ENCODE data around the gene AHCTF1. TPM values are rescaled to one million over a fixed set of nuclear protein-coding genes. Genes with fewer than 3 reads are reported as not detected.

Gene AHCTF1
- total and polyA plus RNA-seq, 2 donors (not counting 3 experiments of a cell fraction or from before 2014, with no cell fraction given): 5.5 to 32.1 TPM

- intact Hi-C loops (cut with micrococcal nuclease) (loop anchor here (1.0 to 5.0 kb wide), 4 partner anchors 53 to 425 kb away; partner anchors contain the start of genes ZNF496 and ZNF670), dilution Hi-C loops (cut with MboI; ENCODE audit: extremely low pct_ligation_motif_present, low sequenced_read_pairs) (no loop called here)
- CTCF ChIA-PET: interaction anchor here (0.7 to 2.7 kb wide), 12 partner anchors 9 to 467 kb away, joined by 3 to 27 read pairs (median 4); partner anchors contain the start of gene ZNF670
- H3K9ac ChIP-seq (replicated peaks; ENCODE audit: extremely low read depth, insufficient read depth, low read length): no peak overlapping the region
- no peaks in the 10 kb centered on the region for H3K9me1 ChIP-seq (replicated peaks; ENCODE audit: control insufficient read depth, extremely low read depth, insufficient read depth, low read length)
- peaks cover under 1% of the 10 kb centered on the region for H4K20me1 ChIP-seq (replicated peaks; ENCODE audit: control insufficient read depth, extremely low read depth, insufficient read depth, low read length)
- no peaks in the 10 kb centered on the region for H3K27me3 ChIP-seq (ENCODE audit: control insufficient read depth in 2 of 2, insufficient read depth in 2 of 2, low read length in 2 of 2)
- DNase-seq (ENCODE audit: low read depth, low spot score): no peak
- TF ChIP-seq, protein P1, sequence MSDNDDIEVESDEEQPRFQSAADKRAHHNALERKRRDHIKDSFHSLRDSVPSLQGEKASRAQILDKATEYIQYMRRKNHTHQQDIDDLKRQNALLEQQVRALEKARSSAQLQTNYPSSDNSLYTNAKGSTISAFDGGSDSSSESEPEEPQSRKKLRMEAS (IDR thresholded peaks at IDR 0.05; ENCODE audit: insufficient read depth, insufficient read length): no peak
- TF ChIP-seq POLR2A (IDR thresholded peaks at IDR 0.05; ENCODE audit: low read depth, low read length) (no peak), POLR2AphosphoS5 (IDR thresholded peaks at IDR 0.05; ENCODE audit: insufficient read depth, low read depth, low read length) (no peak), JUN (IDR thresholded peaks at IDR 0.05; ENCODE audit: borderline replicate concordance, insufficient read depth, insufficient read length, low read depth) (no peak), EZH2 (IDR thresholded peaks at IDR 0.05; ENCODE audit: borderline replicate concordance, low read depth, low read length, severe bottlenecking) (no peak), FOS (IDR thresholded peaks at IDR 0.05; ENCODE audit: borderline replicate concordance, insufficient read depth, low read length) (no peak), MYC (IDR thresholded peaks at IDR 0.05; ENCODE audit: low read depth, low read length) (no peak), GATA2 (IDR thresholded peaks at IDR 0.05; ENCODE audit: insufficient read depth, insufficient read length, low read depth, low read length) (no peak)
- TF ChIP-seq, protein P2, sequence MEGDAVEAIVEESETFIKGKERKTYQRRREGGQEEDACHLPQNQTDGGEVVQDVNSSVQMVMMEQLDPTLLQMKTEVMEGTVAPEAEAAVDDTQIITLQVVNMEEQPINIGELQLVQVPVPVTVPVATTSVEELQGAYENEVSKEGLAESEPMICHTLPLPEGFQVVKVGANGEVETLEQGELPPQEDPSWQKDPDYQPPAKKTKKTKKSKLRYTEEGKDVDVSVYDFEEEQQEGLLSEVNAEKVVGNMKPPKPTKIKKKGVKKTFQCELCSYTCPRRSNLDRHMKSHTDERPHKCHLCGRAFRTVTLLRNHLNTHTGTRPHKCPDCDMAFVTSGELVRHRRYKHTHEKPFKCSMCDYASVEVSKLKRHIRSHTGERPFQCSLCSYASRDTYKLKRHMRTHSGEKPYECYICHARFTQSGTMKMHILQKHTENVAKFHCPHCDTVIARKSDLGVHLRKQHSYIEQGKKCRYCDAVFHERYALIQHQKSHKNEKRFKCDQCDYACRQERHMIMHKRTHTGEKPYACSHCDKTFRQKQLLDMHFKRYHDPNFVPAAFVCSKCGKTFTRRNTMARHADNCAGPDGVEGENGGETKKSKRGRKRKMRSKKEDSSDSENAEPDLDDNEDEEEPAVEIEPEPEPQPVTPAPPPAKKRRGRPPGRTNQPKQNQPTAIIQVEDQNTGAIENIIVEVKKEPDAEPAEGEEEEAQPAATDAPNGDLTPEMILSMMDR (IDR thresholded peaks at IDR 0.05; ENCODE audit: extremely low read depth in 1 of 2, insufficient read depth in 1 of 2, low read depth in 1 of 2, low read length in 2 of 2): no peak
- H3K4me2 ChIP-seq (ENCODE audit: insufficient read depth, low read length): no peak overlapping the region
- no peak for FAIRE-seq
- H3K4me1 ChIP-seq (ENCODE audit: control insufficient read depth, extremely low read depth, insufficient read depth, low read length): no peaks in the 10 kb centered on the region
- peaks cover 26% of the 10 kb centered on the region for H3K79me2 ChIP-seq (ENCODE audit: control insufficient read depth, insufficient read depth, low read length)
- H3K4me3 ChIP-seq (replicated peaks in 1 of 3; ENCODE audit: insufficient read depth in 1 of 3, low read depth in 1 of 3, low read length in 3 of 3): no peak overlapping the region
- no TSS peak for BruUV-seq (replicated peaks)
- H2AFZ ChIP-seq (ENCODE audit: low read depth, low read length): no peak overlapping the region
- no peaks in the 10 kb centered on the region for H3K9me3 ChIP-seq (replicated peaks; ENCODE audit: control insufficient read depth, insufficient read depth, low read length)
- H3K36me3 ChIP-seq (ENCODE audit: control insufficient read depth in 2 of 2, extremely low read depth in 1 of 2, insufficient read depth in 2 of 2, low read length in 2 of 2): peaks cover 10 to 24% of the 10 kb centered on the region in 2 experiments
- H3K27ac ChIP-seq (ENCODE audit: insufficient read depth, low read depth, low read length): no peak overlapping the region
- POLR2A ChIA-PET: interaction anchor here (0.5 to 1.0 kb wide), 3 partner anchors 24 to 339 kb away, joined by 3 read pairs; no protein-coding TSS in a partner anchor
Measured at GRCh38 chr1:246906833-246907232, 24.9 kb downstream of the AHCTF1 start.

All from endothelial cell of umbilical vein (primary cell).